Testis (tissue), 2 donors: ENCODE results near the gene RTP4.

Experiments used
- POLR2A ChIP-seq: fragments of 450-650 bp; IDR thresholded peaks from one replicate; pipeline ENCODE4 v1.6.1; 2017; ENCODE audit warnings: antibody characterized with exemption, mild to moderate bottlenecking, moderate library complexity
- TF ChIP-seq, protein P1 (sequence below), 3 experiments: fragments of 450-650 bp in 2 of 3; fragments of 200-600 bp in 1 of 3; sonication (generic) in 1 of 3; IDR thresholded peaks; one replicate each; pipeline ENCODE4 v1.5.1; 2016 to 2019; ENCODE audit warnings: antibody characterized with exemption in 3 of 3, mild to moderate bottlenecking in 2 of 3, moderate library complexity in 1 of 3

DNA sequence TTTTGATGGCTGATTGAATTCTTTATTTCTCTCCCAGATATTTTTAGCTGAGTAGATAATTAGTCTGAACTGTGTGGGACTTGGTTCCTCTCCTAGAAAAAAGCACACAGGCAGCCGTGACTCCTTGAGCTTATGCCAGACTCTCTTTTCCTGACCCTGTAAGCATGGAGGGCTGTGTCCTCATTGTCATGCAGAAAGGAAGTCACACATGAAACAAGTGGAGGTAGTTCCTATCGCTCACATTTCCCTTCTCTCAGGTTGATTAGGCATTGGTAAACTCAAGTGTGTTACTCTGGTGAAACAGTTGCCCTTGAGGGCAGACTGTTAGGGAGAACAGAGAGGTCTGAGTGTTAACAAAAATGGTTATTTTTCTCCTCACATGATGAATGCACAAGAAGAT, 6.3 kb upstream of the RTP4 start:
- TF ChIP-seq, protein P1, sequence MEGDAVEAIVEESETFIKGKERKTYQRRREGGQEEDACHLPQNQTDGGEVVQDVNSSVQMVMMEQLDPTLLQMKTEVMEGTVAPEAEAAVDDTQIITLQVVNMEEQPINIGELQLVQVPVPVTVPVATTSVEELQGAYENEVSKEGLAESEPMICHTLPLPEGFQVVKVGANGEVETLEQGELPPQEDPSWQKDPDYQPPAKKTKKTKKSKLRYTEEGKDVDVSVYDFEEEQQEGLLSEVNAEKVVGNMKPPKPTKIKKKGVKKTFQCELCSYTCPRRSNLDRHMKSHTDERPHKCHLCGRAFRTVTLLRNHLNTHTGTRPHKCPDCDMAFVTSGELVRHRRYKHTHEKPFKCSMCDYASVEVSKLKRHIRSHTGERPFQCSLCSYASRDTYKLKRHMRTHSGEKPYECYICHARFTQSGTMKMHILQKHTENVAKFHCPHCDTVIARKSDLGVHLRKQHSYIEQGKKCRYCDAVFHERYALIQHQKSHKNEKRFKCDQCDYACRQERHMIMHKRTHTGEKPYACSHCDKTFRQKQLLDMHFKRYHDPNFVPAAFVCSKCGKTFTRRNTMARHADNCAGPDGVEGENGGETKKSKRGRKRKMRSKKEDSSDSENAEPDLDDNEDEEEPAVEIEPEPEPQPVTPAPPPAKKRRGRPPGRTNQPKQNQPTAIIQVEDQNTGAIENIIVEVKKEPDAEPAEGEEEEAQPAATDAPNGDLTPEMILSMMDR (IDR thresholded peaks at IDR 0.05) = no peak
- no peak for TF ChIP-seq POLR2A
